Upper lobe of right lung (tissue), 1 donor: ENCODE measurements around the gene SEC24A. TPM values are rescaled to one million over a fixed set of nuclear protein-coding genes. Genes with fewer than 3 reads are reported as not detected.

Source experiments
- ATAC-seq: fragments of 200-7000 bp; cut with Tn5 transposase; one replicate; pipeline ENCODE4 v1.9.1; 2020; ENCODE audit warnings: mild to moderate bottlenecking, moderate library complexity
- DNase-seq: peaks from one replicate; pipeline ENCODE4 v3.0.0-alpha.2; 2020
- H3K27ac ChIP-seq: fragments of 200-600 bp; one replicate; pipeline ENCODE4 v1.8.0; 2022
- H3K27me3 ChIP-seq: fragments of 200-600 bp; one replicate; pipeline ENCODE4 v1.8.0; 2022; ENCODE audit warnings: mild to moderate bottlenecking
- H3K36me3 ChIP-seq: fragments of 200-600 bp; one replicate; pipeline ENCODE4 v1.8.0; 2022
- H3K4me1 ChIP-seq: fragments of 200-600 bp; one replicate; pipeline ENCODE4 v1.8.0; 2022
- H3K4me3 ChIP-seq: fragments of 200-600 bp; one replicate; pipeline ENCODE4 v1.8.0; 2022; ENCODE audit warnings: mild to moderate bottlenecking
- H3K9me3 ChIP-seq: fragments of 200-600 bp; one replicate; pipeline ENCODE4 v1.8.0; 2022
- intact Hi-C: fragments of 100-400 bp; cut with DNase I; formaldehyde crosslinking; loops from one replicate; pipeline ENCODE4 v1.11.0; 2022
- total RNA-seq: library from RNA; stranded (reverse); fragmentation: NEBNext Ultra II Directional; extraction: Animal tissue kit (Norgen Biotek cat#: 25700); gene quantifications from one replicate; pipeline ENCODE4 v1.2.1, GENCODE V29; 2021
- TF ChIP-seq, protein P1 (sequence below): fragments of 200-600 bp; IDR thresholded peaks from one replicate; pipeline ENCODE4 v1.8.0; 2022; ENCODE audit warnings: antibody characterized with exemption
- donor health status: DM: no; HTN: yes; CAD: no; lungs with severe emphysema.

SEC24A gene
- total RNA-seq, 1 donor from 2014 or later: 21.7 TPM

DNA sequence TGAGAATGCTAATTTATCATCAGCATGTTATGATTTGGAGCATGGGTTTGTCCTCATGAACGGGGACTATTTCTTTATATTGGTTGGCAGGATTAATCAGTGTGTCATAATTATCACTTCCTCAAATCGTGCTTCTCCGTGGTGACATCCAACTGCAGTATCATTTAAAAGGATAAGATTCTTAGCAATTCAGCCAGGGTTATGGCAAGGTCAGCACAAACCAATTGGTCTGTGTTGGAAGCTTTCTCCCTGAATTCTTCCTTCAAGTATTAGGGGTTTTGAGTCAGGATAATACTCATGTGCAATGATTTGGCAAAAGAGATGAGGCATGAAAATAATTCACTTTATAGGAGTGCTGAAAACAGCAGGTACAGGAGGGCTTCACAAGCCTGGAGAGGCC lies 84.2 kb downstream of the SEC24A start:
- Histone ChIP-seq H3K9me3 (no peaks in the 10 kb centered on the region), H3K27me3 (no peaks in the 10 kb centered on the region), H3K4me1 (no peaks in the 10 kb centered on the region), H3K27ac (no peak overlapping the region), H3K4me3 (no peak overlapping the region), H3K36me3 (no peaks in the 10 kb centered on the region)
- no peak for ATAC-seq
- no peak for DNase-seq
- TF ChIP-seq, protein P1, sequence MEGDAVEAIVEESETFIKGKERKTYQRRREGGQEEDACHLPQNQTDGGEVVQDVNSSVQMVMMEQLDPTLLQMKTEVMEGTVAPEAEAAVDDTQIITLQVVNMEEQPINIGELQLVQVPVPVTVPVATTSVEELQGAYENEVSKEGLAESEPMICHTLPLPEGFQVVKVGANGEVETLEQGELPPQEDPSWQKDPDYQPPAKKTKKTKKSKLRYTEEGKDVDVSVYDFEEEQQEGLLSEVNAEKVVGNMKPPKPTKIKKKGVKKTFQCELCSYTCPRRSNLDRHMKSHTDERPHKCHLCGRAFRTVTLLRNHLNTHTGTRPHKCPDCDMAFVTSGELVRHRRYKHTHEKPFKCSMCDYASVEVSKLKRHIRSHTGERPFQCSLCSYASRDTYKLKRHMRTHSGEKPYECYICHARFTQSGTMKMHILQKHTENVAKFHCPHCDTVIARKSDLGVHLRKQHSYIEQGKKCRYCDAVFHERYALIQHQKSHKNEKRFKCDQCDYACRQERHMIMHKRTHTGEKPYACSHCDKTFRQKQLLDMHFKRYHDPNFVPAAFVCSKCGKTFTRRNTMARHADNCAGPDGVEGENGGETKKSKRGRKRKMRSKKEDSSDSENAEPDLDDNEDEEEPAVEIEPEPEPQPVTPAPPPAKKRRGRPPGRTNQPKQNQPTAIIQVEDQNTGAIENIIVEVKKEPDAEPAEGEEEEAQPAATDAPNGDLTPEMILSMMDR: no peak
- intact Hi-C loops: no loop called here

DNA sequence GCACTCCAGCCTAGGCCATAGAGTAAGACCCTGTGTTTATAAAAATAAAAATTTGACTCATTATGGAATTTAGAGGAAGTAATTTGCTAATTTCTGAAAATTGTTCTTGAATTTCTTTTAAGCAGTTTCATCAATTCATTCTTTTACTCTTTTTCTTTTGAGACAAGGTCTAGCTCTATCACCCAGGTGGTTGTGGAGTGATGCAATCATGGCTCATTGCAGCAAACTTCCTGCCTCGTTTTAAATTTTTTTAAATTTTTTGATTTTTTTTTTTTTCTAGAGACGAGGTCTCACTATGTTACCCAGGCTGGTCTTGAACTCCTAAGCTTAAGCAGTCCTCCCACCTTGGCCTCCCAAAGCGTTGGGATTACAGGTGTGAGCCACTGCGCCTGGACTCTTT lies 86.7 kb downstream of the SEC24A start:
- no peak for DNase-seq
- no peaks in the 10 kb centered on the region for H3K9me3 ChIP-seq
- no peak overlapping the region for H3K27ac ChIP-seq

DNA sequence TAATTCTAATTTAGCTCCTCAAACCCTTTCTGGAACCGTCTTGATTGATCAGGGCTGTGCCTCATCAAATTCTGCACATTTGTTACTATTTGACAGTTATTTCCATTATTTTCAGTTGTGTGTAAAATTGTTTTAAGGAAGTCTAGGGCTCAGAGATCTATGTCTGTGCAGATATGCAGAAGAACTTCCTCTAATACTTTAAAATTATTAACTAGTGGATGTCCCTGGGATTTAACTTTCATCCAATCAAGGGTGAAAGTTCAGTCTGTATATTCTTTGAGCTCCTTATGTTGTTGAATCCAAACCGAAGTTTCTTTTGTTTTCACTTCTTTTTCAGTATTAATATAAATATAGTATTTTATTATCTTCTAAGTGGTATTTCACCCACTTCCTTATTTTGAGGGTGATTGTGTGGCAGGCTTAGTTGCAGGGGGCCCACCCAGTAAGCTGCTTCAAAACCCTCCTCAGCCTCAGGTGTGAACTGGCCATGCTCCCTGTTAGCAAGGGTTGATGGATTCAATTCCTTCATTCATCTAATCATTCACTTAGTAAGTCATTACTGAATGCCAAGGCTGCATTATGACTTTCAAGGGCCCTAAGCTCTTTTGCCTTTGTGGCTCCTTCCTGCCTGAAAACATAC lies 87.7 kb downstream of the SEC24A start:
- TF ChIP-seq, protein P1: no peak
- ATAC-seq: no peak
- H3K27ac ChIP-seq: peak overlapping the region; percentile 34
- no peaks in the 10 kb centered on the region for H3K27me3 ChIP-seq
- H3K9me3 ChIP-seq: no peaks in the 10 kb centered on the region
- DNase-seq: no peak
- intact Hi-C loops: no loop called here
- H3K36me3 ChIP-seq: no peaks in the 10 kb centered on the region
- H3K4me1 ChIP-seq: peaks cover 15% of the 10 kb centered on the region
- H3K4me3 ChIP-seq: no peak overlapping the region

More for the DNA sequence above, 86.7 kb downstream of the SEC24A start:
- Histone ChIP-seq H3K4me3 (no peak overlapping the region), H3K36me3 (no peaks in the 10 kb centered on the region), H3K27me3 (no peaks in the 10 kb centered on the region), H3K4me1 (peaks cover 10% of the 10 kb centered on the region)
- intact Hi-C loops: no loop called here
- ATAC-seq: no peak
- TF ChIP-seq, protein P1: no peak

DNA sequence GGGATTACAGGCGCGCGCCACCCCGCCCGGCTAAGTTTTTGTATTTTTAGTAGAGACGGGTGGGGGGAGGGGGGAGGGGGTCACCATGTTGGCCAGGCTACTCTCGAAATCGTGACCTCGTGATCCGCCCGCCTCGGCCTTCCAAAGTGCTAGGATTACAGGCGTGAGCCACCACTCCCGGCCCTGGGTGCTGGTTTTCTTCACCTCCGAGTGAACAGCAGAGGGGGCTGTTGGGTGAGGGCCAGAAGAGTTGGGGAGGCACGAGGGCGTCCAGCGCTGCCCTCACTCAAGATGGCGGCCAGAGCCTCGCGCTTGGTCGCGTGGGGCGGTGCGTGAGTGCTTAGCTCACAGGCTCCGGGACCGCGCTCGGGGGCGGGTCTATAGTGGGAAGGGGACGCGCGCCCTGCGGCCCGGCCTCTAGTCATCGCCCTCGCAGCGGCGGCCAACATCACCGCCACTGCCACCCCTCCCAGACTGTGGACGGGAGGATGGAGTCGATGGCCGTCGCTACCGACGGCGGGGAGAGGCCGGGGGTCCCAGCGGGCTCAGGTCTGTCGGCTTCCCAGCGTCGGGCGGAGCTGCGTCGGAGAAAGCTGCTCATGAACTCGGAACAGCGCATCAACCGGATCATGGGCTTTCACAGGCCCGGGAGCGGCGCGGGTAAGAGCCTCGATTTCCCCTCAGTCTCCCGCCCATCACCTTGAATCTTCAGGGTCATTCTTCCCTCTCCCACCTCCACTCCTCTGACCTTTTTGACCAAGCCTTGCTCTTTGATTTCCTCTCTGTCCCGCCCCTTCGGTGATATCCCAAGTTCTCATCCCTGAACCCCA lies 89.8 kb downstream of the SEC24A start, which contains the start of gene CAMLG:
Gene CAMLG (plus strand): TSS at position 416 of the 830 bp plus-strand sequence. CDS start 73 bp downstream, at position 489.
- DNase-seq (peak; percentile 99), ATAC-seq (peak; percentile 99)
- Histone ChIP-seq H3K27me3 (no peaks in the 10 kb centered on the region), H3K4me3 (peak within 1 kb of the TSS; percentile 60), H3K36me3 (peaks cover 15% of the 10 kb centered on the region), H3K9me3 (no peaks in the 10 kb centered on the region), H3K4me1 (peaks cover 15% of the 10 kb centered on the region), H3K27ac (peak within 1 kb of the TSS; percentile 95)
- intact Hi-C loops: no loop called here
- TF ChIP-seq, protein P1: peak; percentile 60

DNA sequence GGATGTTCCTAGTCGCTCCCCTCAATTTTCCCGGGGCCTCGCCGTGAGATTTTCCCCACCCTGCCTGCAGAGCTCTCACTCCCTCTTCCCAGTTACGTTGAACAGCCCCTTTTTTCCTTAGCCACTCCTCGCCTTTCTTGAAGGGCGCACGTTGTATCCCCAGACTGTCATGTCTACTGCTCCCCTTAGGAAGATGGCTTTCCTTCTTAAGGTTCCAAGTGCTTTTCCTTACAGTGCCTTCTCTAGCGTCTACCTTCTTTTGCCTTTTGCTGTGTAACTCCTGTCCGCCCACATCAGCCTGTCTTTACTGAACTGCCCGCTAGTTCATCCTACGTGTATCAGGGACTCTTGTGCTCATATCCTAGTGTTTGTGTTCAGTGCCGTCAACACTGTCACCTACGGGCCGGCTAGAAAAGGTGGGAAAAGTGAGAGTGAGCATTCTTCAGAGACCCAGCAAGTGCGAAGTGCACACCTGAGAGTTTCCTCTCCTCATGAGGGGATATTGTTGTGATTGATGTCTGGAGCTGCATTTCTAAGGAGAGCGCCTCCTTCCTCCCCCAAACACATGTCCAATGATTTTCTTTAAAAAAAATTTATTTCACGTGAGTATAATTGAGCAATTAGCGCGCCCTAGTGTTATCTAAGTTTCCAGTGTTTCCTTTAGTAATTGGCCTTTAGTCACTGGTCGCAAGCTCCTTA lies 90.5 kb downstream of the SEC24A start:
- H3K27ac ChIP-seq: peak overlapping the region; percentile 95
- ATAC-seq (peak; percentile 7), DNase-seq (peak; percentile 47)
- no peaks in the 10 kb centered on the region for H3K27me3 ChIP-seq
- no peaks in the 10 kb centered on the region for H3K9me3 ChIP-seq
- TF ChIP-seq, protein P1: peak; percentile 10
- intact Hi-C loops: no loop called here
- peak overlapping the region; percentile 60 for H3K4me3 ChIP-seq
- H3K36me3 ChIP-seq: peaks cover 18% of the 10 kb centered on the region
- H3K4me1 ChIP-seq: peaks cover 15% of the 10 kb centered on the region
